Thyroid gland (tissue), 4 donors: ENCODE results near the gene NLGN1.

ENCODE experiments used
- POLR2A ChIP-seq, 2 donors: fragments of 450-650 bp; IDR thresholded peaks; one replicate each; pipeline ENCODE4 v1.6.1; 2017; ENCODE audit warnings: antibody characterized with exemption in 2 of 2, mild to moderate bottlenecking in 2 of 2, moderate library complexity in 1 of 2
- TF ChIP-seq, protein P1 (sequence below), 6 experiments: fragments of 200-600 bp in 3 of 6; fragments of 450-650 bp in 3 of 6; sonication (generic) in 3 of 6; IDR thresholded peaks; one replicate each; pipeline ENCODE4 v1.5.1; 2016 to 2019; ENCODE audit warnings: antibody characterized with exemption in 6 of 6, mild to moderate bottlenecking in 2 of 6, inconsistent platforms in 1 of 6, moderate library complexity in 1 of 6

DNA sequence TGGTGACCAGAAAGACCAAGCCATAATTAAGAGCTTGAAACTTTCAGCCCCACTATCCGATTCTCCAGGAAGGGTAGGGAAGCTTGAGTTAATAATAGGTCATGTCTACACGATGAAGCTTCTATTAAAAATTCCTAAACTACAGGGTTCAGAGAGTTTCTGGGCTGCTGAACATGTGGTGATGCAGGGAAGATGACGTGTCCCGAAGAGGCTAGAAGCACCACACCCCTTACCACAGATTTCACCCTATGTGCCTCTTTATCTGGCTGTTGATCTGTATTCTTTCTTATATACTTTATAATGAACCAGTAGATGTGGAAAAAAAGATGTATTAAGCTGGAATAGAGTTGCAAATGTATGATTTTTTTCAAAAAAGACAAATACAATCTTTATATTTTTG is 473.4 kb downstream of the NLGN1 start:
- no peak for TF ChIP-seq POLR2A (IDR thresholded peaks at IDR 0.05)
- TF ChIP-seq, protein P1, sequence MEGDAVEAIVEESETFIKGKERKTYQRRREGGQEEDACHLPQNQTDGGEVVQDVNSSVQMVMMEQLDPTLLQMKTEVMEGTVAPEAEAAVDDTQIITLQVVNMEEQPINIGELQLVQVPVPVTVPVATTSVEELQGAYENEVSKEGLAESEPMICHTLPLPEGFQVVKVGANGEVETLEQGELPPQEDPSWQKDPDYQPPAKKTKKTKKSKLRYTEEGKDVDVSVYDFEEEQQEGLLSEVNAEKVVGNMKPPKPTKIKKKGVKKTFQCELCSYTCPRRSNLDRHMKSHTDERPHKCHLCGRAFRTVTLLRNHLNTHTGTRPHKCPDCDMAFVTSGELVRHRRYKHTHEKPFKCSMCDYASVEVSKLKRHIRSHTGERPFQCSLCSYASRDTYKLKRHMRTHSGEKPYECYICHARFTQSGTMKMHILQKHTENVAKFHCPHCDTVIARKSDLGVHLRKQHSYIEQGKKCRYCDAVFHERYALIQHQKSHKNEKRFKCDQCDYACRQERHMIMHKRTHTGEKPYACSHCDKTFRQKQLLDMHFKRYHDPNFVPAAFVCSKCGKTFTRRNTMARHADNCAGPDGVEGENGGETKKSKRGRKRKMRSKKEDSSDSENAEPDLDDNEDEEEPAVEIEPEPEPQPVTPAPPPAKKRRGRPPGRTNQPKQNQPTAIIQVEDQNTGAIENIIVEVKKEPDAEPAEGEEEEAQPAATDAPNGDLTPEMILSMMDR (IDR thresholded peaks at IDR 0.05) = no peak
